HEK293 (cell line): ENCODE data around the gene SUFU.

Experiments
- CTCF ChIA-PET: fragments of 350-600 bp; formaldehyde crosslinking; extraction: SDS; loops from one replicate; lab custom pipeline; 2021; ENCODE audit warnings: antibody characterized with exemption; lab: Yijun Ruan, JAX
- POLR2A ChIA-PET: fragments of 300-600 bp; formaldehyde crosslinking; extraction: SDS; loops from one replicate; lab custom pipeline; 2020; ENCODE audit warnings: antibody characterized with exemption, inconsistent platforms; lab: Yijun Ruan, JAX
- H3K27ac ChIP-seq: fragments of 200-500 bp; sonication (Bioruptor generic); 2 replicates; pipeline ENCODE4 v1.5.1; 2014; ENCODE audit warnings: low read depth, low read length, control low read depth, inconsistent platforms; ENCODE audit errors: extremely low read depth
- H3K36me3 ChIP-seq, 2 experiments: fragments of 200-500 bp in 1 of 2; sonication (Bioruptor generic) in 1 of 2; 1 replicate in 1 of 2; 2 replicates in 1 of 2; pipeline ENCODE4 v1.5.1; 2014 to 2017; ENCODE audit warnings: inconsistent platforms in 2 of 2, low read length in 2 of 2; ENCODE audit not compliant: control insufficient read depth in 2 of 2, insufficient read depth in 1 of 2
- H3K4me1 ChIP-seq: fragments of 200-500 bp; sonication (Bioruptor generic); 2 replicates; pipeline ENCODE4 v1.5.1; 2014; ENCODE audit warnings: mild to moderate bottlenecking, low read length, inconsistent platforms; ENCODE audit not compliant: control insufficient read depth, insufficient read depth
- H3K4me3 ChIP-seq: 2 replicates; pipeline ENCODE4 v1.5.1; 2011; ENCODE audit warnings: low read depth, mild to moderate bottlenecking, control low read depth, low read length, moderate library complexity
- H3K9me3 ChIP-seq: fragments of 200-500 bp; sonication (Bioruptor generic); 2 replicates; pipeline ENCODE4 v1.5.1; 2014; ENCODE audit warnings: low read depth, low read length, inconsistent platforms; ENCODE audit not compliant: control insufficient read depth, insufficient read depth
- BCL11B ChIP-seq: fragments of 450-650 bp; formaldehyde crosslinking; IDR thresholded peaks from 2 replicates; pipeline ENCODE4 v1.5.1; 2016; ENCODE audit warnings: low read depth, missing biosample characterization, missing genetic modification characterization
- EGR2 ChIP-seq: fragments of 450-650 bp; formaldehyde crosslinking; IDR thresholded peaks from 2 replicates; pipeline ENCODE4 v1.5.1; 2016; ENCODE audit warnings: low read depth, missing biosample characterization, missing genetic modification characterization
- FEZF1 ChIP-seq: fragments of 450-650 bp; formaldehyde crosslinking; IDR thresholded peaks from 2 replicates; pipeline ENCODE4 v1.5.1; 2016; ENCODE audit warnings: missing biosample characterization, missing genetic modification characterization
- KLF9 ChIP-seq: fragments of 450-650 bp; formaldehyde crosslinking; IDR thresholded peaks from 2 replicates; pipeline ENCODE4 v1.5.1; 2016; ENCODE audit warnings: missing biosample characterization, missing genetic modification characterization, low read depth
- SP2 ChIP-seq: fragments of 450-650 bp; formaldehyde crosslinking; IDR thresholded peaks from 2 replicates; pipeline ENCODE4 v1.5.1; 2016; ENCODE audit warnings: missing biosample characterization, missing genetic modification characterization
- SP3 ChIP-seq: fragments of 450-650 bp; formaldehyde crosslinking; IDR thresholded peaks from 2 replicates; pipeline ENCODE4 v1.5.1; 2016; ENCODE audit warnings: missing biosample characterization, missing genetic modification characterization
- WT1 ChIP-seq: fragments of 450-650 bp; formaldehyde crosslinking; IDR thresholded peaks from 2 replicates; pipeline ENCODE4 v1.5.1; 2016; ENCODE audit warnings: missing biosample characterization, missing genetic modification characterization
- ZBTB48 ChIP-seq: fragments of 450-650 bp; formaldehyde crosslinking; IDR thresholded peaks from 2 replicates; pipeline ENCODE4 v1.5.1; 2016; ENCODE audit warnings: missing biosample characterization, missing genetic modification characterization
- ZFP3 ChIP-seq: fragments of 450-650 bp; formaldehyde crosslinking; IDR thresholded peaks from 2 replicates; pipeline ENCODE4 v1.5.1; 2016; ENCODE audit warnings: low read depth, missing biosample characterization, missing genetic modification characterization
- ZNF292 ChIP-seq: fragments of 450-650 bp; formaldehyde crosslinking; IDR thresholded peaks from 2 replicates; pipeline ENCODE4 v1.5.1; 2016; ENCODE audit warnings: low read depth, missing biosample characterization, missing genetic modification characterization, borderline replicate concordance
- ZNF341 ChIP-seq: fragments of 450-650 bp; formaldehyde crosslinking; IDR thresholded peaks from 2 replicates; pipeline ENCODE4; 2016; ENCODE audit warnings: low read depth, missing biosample characterization, missing genetic modification characterization
- ZNF366 ChIP-seq: fragments of 450-650 bp; formaldehyde crosslinking; conservative IDR thresholded peaks from 2 replicates; pipeline ENCODE4 v1.5.1; 2016; ENCODE audit warnings: missing biosample characterization, missing genetic modification characterization
- ZNF391 ChIP-seq: fragments of 450-650 bp; formaldehyde crosslinking; IDR thresholded peaks from 2 replicates; pipeline ENCODE4 v1.5.1; 2016; ENCODE audit warnings: low read depth, missing biosample characterization, missing genetic modification characterization, borderline replicate concordance
- ZNF473 ChIP-seq: fragments of 450-650 bp; formaldehyde crosslinking; IDR thresholded peaks from 2 replicates; pipeline ENCODE4 v1.5.1; 2017; ENCODE audit warnings: missing biosample characterization, missing genetic modification characterization
- ZNF629 ChIP-seq: fragments of 450-650 bp; formaldehyde crosslinking; IDR thresholded peaks from 2 replicates; pipeline ENCODE4 v1.5.1; 2017; ENCODE audit warnings: missing biosample characterization, missing genetic modification characterization
- ZNF664 ChIP-seq: fragments of 450-650 bp; formaldehyde crosslinking; IDR thresholded peaks from 2 replicates; pipeline ENCODE4 v1.5.1; 2016; ENCODE audit warnings: missing biosample characterization, missing genetic modification characterization
- ZNF677 ChIP-seq: fragments of 450-650 bp; IDR thresholded peaks from 2 replicates; pipeline ENCODE4 v1.5.0; 2018; ENCODE audit warnings: missing biosample characterization, mild to moderate bottlenecking, missing genetic modification characterization, moderate library complexity
- TF ChIP-seq, protein P1 (sequence below): fragments of 450-650 bp; formaldehyde crosslinking; IDR thresholded peaks from 2 replicates; pipeline ENCODE4 v1.5.1; 2017; ENCODE audit warnings: missing biosample characterization, missing genetic modification characterization
- TF ChIP-seq, protein P2 (sequence below): fragments of 450-650 bp; IDR thresholded peaks from 2 replicates; pipeline ENCODE4 v1.5.1; 2018; ENCODE audit warnings: missing biosample characterization, mild to moderate bottlenecking, missing genetic modification characterization
- TF ChIP-seq, protein P3 (sequence below): fragments of 450-650 bp; formaldehyde crosslinking; optimal IDR thresholded peaks from 2 replicates; pipeline ENCODE3; 2016; ENCODE audit warnings: missing biosample characterization, mild to moderate bottlenecking, missing genetic modification characterization
- TF ChIP-seq, protein P4 (sequence below): fragments of 450-650 bp; formaldehyde crosslinking; conservative IDR thresholded peaks from 2 replicates; pipeline ENCODE4 v1.5.1; 2016; ENCODE audit warnings: low read depth, missing biosample characterization, missing genetic modification characterization
- TF ChIP-seq, protein P5 (sequence below): sonication (generic); formaldehyde crosslinking; IDR thresholded peaks from 2 replicates; pipeline ENCODE4 v1.8.1; 2022; ENCODE audit warnings: mild to moderate bottlenecking, moderate library complexity, missing genetic modification reagents

Gene SUFU

DNA sequence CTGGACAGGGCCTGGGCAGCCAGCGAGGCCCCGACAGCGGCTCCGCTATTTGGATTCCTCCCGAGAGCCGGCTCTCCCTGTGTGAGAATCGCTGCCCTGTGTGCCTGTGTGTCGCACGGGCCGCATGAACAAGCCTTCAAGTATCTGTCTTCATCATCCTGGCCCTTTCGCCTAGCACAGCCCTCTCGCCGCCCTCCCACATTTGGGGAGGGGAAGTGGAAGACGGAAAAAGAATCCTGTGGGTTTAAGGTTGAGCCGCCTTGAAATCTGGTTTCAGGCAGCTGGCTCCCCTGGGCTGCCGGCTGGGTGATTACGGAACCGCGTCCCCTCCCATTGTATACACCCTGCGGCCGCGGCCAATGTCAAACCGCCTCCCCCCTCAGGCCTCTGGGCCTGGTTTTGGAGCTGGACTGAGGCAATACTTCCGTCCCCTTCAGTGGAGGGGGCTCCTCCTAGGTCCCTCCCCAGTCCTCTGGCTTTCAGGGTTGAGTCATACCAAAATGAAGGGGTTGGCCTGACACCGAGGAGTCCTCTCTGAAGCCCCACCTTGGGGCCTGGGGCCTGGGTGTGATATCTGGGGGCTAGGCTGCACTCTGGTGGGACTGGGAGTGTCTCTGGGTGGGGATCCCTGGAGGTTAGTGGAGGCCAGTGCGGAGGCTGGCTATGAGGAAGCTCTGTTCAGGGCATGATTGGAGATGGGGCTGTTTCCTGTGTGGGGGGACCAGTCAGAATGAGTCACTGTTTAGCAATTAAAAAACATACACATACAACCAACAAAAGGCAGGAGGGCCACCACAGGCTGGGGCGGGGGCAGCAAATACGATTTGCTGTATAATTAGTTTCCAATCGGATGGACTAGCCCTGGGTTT, 142.2 kb downstream of the SUFU start (continued):
- TF ChIP-seq, protein P1, sequence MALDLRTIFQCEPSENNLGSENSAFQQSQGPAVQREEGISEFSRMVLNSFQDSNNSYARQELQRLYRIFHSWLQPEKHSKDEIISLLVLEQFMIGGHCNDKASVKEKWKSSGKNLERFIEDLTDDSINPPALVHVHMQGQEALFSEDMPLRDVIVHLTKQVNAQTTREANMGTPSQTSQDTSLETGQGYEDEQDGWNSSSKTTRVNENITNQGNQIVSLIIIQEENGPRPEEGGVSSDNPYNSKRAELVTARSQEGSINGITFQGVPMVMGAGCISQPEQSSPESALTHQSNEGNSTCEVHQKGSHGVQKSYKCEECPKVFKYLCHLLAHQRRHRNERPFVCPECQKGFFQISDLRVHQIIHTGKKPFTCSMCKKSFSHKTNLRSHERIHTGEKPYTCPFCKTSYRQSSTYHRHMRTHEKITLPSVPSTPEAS (tag by site-specific recombination): 0 out of 2 replicates have a peak, but pooled peaks have one; percentile 7
- TF ChIP-seq, protein P2, sequence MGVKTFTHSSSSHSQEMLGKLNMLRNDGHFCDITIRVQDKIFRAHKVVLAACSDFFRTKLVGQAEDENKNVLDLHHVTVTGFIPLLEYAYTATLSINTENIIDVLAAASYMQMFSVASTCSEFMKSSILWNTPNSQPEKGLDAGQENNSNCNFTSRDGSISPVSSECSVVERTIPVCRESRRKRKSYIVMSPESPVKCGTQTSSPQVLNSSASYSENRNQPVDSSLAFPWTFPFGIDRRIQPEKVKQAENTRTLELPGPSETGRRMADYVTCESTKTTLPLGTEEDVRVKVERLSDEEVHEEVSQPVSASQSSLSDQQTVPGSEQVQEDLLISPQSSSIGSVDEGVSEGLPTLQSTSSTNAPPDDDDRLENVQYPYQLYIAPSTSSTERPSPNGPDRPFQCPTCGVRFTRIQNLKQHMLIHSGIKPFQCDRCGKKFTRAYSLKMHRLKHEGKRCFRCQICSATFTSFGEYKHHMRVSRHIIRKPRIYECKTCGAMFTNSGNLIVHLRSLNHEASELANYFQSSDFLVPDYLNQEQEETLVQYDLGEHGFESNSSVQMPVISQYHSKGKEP: no peak
- no peak for TF ChIP-seq ZNF292 (tag by site-specific recombination)
- peak; percentile 57 for TF ChIP-seq ZBTB48 (tag by site-specific recombination)
- TF ChIP-seq ZFP3 (tag by site-specific recombination): no peak
- TF ChIP-seq, protein P3, sequence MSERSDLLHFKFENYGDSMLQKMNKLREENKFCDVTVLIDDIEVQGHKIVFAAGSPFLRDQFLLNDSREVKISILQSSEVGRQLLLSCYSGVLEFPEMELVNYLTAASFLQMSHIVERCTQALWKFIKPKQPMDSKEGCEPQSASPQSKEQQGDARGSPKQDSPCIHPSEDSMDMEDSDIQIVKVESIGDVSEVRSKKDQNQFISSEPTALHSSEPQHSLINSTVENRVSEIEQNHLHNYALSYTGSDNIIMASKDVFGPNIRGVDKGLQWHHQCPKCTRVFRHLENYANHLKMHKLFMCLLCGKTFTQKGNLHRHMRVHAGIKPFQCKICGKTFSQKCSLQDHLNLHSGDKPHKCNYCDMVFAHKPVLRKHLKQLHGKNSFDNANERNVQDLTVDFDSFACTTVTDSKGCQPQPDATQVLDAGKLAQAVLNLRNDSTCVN (tag by site-specific recombination): no peak
- TF ChIP-seq WT1: peak; percentile 81
- TF ChIP-seq ZNF629: peak; percentile 66
- no peak for TF ChIP-seq ZNF473 (tag by site-specific recombination)
- TF ChIP-seq ZNF341 (tag by site-specific recombination): no peak; the same call in 1 of the 2 replicates
- peak; percentile 27; the same call in 1 of the 2 replicates for TF ChIP-seq ZNF366 (tag by site-specific recombination)
- no peak for TF ChIP-seq ZNF677 (tag by site-specific recombination)

DNA sequence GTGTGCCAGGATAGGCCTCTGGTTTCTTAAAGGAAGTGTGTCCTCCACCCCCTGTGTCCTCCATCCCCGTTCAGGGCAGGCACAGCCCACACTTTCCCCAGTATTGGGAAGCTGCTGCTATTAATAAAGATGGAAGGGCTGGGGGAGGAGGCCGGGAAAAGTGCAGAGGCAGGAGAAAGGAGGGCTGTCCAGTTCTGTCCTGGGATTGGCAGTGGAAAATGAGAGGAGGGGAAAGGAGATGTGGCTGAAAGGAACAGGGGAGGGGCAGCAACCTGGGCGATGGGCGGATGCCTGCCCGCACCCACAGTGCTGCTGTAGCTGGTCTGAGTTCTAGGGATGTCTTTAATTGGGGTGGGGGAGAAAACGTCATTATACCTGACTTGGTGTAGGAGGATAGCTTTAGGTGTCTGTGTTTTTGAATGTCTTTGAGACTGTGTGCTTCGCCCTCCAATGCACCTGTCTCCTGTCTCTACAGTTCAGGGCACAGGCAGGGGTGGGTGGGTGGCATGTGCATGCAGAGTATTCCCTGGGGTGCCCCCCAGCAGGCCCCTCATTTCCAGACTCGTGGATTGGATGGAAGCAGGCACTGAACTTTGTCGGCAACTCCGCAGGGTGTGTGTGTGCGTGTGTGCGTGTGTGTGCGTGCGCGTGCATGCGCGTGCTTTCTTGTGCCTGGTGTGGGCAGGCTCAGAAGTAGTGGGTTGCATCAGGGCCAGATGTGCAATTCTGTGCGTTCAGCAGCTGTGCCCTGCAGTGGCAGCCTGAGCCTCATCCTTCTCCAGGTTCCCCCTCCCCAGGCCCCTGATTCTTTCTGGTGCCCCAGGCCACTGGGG, 143.1 kb downstream of the SUFU start:
- Histone ChIP-seq H3K9me3 (no peaks in the 10 kb centered on the region), H3K4me1 (peaks cover 15% of the 10 kb centered on the region), H3K4me3 (peak overlapping the region; percentile 69), H3K27ac (peak overlapping the region; percentile 86), H3K36me3 (peaks cover 0 to 28% of the 10 kb centered on the region in 2 experiments; a peak in 1 of 3 replicates)
- POLR2A ChIA-PET: interaction anchor here (1.2 to 3.5 kb wide), 4 partner anchors 12 to 67 kb away, joined by 5 to 18 read pairs (median 8); partner anchors contain the start of genes ARL3 and SFXN2
- CTCF ChIA-PET: interaction anchor here (0.6 to 1.5 kb wide), 5 partner anchors 12 to 865 kb away, joined by 3 to 7 read pairs (median 4); no protein-coding TSS in a partner anchor
- TF ChIP-seq ZNF341 (tag by site-specific recombination) (peak; percentile 86), SP2 (tag by site-specific recombination) (peak; percentile 83), KLF9 (peak; percentile 29; the same call in 1 of the 2 replicates), FEZF1 (tag by site-specific recombination) (peak; percentile 2; the same call in 1 of the 2 replicates), ZNF366 (tag by site-specific recombination) (0 out of 2 replicates have a peak, but pooled peaks have one; percentile 38), ZNF391 (tag by site-specific recombination) (no peak), ZNF664 (no peak), BCL11B (0 out of 2 replicates have a peak, but pooled peaks have one; percentile 27), EGR2 (peak; percentile 87), SP3 (tag by site-specific recombination) (peak; percentile 66)
- TF ChIP-seq, protein P3 (tag by site-specific recombination): peak; percentile 15
- TF ChIP-seq, protein P4, sequence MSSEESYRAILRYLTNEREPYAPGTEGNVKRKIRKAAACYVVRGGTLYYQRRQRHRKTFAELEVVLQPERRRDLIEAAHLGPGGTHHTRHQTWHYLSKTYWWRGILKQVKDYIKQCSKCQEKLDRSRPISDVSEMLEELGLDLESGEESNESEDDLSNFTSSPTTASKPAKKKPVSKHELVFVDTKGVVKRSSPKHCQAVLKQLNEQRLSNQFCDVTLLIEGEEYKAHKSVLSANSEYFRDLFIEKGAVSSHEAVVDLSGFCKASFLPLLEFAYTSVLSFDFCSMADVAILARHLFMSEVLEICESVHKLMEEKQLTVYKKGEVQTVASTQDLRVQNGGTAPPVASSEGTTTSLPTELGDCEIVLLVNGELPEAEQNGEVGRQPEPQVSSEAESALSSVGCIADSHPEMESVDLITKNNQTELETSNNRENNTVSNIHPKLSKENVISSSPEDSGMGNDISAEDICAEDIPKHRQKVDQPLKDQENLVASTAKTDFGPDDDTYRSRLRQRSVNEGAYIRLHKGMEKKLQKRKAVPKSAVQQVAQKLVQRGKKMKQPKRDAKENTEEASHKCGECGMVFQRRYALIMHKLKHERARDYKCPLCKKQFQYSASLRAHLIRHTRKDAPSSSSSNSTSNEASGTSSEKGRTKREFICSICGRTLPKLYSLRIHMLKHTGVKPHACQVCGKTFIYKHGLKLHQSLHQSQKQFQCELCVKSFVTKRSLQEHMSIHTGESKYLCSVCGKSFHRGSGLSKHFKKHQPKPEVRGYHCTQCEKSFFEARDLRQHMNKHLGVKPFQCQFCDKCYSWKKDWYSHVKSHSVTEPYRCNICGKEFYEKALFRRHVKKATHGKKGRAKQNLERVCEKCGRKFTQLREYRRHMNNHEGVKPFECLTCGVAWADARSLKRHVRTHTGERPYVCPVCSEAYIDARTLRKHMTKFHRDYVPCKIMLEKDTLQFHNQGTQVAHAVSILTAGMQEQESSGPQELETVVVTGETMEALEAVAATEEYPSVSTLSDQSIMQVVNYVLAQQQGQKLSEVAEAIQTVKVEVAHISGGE (tag by site-specific recombination): 0 out of 2 replicates have a peak, but pooled peaks have one; percentile 14
- TF ChIP-seq, protein P5, sequence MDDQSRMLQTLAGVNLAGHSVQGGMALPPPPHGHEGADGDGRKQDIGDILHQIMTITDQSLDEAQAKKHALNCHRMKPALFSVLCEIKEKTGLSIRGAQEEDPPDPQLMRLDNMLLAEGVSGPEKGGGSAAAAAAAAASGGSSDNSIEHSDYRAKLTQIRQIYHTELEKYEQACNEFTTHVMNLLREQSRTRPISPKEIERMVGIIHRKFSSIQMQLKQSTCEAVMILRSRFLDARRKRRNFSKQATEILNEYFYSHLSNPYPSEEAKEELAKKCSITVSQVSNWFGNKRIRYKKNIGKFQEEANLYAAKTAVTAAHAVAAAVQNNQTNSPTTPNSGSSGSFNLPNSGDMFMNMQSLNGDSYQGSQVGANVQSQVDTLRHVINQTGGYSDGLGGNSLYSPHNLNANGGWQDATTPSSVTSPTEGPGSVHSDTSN: no peak
